Endometrium (tissue), 2 donors: ENCODE measurements around the gene GNB1.
A peak's percentile ranks its signal among the peaks of the same experiment; 100 is the strongest.
"Not testable (repeated sequence)": the region's sequence is repeated elsewhere in the genome, so short reads cannot be mapped to it uniquely, and the experiment has no call there.

Source experiments
- FAIRE-seq: peaks from 2 replicates; lab custom pipeline; 2012; peaks lifted over from hg19 to GRCh38; lab: Jason Lieb, UNC
- donor health status: control.
- donor health status: control.

The GNB1 gene

DNA sequence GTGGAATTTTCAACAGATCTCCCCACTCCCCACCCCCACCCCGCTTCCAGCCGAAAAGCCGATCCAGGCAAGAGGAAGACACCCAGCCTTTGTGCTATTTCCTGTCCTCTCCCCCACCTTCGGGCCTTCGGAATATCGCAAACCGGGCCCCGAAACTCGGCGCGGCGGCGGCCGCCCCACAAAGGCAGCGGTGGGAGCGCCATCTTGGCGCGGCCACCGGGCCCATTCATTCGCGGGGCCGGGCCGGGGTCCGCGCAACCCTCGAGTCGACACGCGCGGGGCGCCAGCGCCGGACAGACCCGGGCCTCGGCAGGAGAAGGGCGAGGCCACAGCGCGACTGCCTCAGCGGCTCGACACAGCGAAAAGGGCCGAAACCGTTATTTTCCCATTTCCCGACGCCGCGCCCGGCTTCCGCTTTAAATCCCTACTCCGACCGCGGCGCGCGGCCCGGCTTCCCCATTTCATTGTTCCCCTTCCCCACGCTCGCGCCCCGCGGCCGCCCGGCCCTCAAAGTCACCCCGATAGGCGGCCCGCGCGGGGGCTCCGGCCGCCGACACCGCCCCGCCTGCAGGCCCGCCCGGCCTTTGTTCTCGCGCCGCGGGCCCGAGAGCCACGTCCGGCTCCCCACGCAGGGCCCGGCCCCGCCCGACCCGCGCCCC lies 911 bp downstream of the GNB1 start:
- FAIRE-seq = no peak

DNA sequence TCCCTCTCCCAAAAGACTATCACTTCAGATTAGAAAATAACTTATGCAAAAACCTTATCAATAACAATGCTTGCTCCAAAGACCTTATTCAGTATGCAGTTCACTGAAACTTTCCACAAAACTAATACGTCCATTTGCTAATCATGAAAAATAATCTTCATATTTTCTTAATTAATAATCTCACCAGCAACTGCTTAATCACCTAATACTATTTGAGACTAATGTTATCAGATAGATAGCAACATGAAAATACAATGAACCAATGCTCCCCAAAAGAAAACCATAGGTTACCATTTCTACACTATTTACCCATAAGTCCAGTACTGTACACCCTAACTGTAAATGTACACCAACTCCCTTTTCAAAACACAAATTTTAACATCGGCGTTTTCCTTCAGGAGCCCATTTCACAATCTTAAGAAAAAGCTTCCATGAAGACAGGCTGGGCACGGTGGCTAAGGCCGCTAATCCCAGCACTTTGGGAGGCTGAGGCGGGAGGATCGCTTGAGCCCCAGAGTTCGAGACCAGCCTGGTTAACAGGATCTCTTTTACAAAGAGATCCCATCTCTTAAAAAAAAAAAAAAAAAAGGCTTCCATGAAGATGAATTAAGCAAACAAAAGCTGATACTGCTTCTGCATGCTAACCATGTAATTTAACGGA lies 1.7 kb downstream of the GNB1 start:
- FAIRE-seq = peak; percentile 15

DNA sequence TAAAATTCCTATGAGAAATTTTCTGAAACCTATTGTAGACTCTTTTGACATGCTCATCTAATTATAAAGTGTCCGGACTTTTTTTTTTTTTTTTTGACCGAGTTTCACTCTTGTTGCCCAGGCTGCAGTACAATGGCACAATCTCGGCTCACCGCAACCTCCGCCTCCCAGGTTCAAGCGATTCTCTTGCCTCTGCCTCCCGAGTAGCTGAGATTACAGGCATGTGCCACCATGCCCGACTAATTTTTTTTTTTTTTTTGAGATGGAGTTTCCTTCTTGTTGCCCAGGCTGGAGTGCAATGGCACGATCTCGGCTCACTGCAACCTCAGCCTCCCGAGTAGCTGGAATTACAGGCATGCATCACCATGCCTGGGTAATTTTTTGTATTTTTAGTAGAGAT lies 7.0 kb downstream of the GNB1 start:
- FAIRE-seq = not testable (repeated sequence)

DNA sequence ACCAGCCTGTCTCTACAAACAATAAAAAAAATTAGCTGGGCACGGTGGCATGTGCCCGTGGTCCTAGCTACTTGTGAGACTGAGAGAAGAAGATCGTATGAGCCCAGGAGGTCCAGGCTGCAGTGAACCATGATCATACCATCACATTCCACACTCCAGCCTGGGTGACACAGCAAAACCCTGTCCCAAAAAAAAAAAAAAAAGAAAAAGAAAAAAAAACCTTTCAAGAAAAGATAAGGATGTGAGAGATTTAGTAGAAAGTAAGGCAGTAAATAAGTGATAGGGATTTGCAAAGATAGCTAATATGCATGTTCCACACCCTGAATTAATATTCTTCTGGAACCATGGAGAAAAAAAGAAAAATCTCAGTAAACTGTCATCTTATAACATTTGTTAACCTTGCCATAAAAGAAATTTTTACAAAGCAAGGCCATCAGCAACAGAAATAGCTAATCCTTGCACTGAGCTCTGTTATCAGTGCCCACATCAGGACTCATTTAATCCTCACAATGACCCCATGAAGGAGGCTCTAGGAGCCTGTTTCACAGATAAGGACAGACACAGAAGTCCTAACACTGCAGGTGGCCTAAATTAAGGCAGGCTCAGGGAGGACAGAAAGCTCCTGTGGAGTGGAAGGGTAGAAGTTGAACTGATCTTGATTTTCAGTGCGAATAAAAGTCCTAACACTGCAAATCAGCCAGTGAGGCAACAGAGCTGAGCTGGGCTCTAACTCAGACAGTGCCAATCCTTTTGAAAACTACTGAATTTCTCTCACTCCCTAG lies 7.6 kb downstream of the GNB1 start:
- no peak for FAIRE-seq

DNA sequence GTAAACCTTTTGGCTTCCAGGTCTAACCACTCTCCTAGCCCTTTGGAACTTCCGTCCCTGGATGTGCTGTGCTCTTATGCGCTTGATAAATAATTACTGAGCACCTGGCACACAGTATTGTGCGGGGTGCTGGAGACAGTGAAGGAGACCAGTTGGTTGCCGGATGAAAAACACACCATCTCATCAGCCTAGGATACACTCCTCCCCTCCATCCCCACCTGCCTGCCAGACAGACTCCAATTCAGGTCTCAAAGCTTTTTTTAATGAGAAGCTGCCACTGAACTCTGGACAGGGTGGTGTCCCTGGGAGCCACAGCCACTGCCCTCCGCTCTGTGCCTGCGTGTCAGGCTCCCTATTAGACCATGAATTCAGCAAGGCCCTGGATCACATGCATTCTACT lies 9.2 kb downstream of the GNB1 start:
- no peak for FAIRE-seq

DNA sequence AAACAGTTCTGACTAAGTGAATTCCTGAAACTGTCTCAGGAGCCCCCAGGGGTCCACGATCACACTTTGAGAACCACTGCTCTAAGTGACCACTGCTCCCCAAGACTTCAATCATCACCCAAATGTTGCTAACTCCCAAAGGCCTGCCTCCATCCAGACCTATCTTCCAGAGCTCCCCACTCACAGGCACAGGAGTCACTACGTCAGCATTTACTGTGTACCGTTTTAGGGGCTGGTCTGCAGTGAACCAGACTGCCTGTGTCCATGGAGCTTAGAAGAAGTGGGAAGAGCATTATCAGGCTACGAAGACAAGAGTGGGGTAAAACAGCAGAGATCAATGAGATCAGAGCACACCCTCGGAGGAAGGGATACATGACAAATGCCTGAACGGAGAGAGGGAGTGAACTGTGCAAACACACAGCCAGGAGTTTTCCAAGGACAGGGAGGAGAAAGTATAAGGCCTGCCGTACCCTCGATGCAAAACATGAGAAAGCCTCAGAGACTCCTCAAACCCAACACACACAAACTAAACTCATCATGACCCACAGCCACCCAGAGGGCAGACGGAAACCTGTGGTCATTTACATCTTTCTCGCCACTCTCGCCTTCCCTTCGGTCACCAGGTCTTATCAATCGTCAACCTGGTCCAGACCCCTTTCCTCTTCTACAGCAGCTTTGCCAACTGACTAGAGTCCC lies 10.1 kb downstream of the GNB1 start:
- no peak for FAIRE-seq

DNA sequence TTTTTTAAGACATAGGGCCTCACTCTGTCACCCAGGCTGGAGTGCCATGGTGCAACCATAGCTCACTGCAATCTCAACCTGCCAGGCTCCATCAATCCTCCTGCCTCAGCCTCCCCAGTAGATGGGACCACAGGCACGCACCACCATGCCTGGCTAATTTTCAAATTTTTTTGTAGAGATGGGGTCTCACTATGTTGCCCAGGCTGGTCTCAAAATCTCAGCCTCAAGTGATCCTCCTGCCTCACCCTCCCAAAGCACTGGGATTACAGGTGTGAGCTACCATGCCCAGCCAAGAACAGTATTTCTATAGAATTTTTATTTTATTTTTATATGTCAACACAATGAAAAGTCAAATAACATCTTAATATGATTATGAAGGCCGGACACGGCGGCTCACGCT lies 10.9 kb downstream of the GNB1 start:
- no peak for FAIRE-seq

DNA sequence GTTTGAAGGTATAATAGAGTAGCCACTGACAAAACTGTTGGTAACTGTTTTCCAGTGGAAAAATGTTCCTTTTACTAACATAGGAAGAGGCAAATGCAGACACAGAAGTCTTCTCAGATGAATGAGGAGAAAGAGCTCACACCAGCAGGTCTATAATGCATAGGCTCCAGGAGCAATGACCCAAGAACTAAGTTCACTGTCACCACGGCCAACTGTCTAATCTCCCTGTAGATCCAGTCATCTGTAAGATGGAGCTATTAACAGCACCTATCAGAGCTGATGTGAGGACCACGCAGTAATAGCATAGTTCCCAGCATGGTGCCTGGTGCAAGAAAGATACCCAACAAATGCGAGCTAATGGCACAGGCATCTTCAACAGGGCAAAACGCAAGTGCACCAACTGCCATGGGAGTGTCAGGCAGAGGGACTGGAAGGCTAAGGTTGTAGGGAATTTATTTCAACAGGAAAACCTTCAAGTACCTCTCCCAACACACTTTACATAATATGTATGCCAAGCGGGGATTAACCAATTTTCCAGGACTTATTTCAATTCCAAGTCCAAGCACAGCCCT lies 12.9 kb downstream of the GNB1 start:
- no peak for FAIRE-seq

DNA sequence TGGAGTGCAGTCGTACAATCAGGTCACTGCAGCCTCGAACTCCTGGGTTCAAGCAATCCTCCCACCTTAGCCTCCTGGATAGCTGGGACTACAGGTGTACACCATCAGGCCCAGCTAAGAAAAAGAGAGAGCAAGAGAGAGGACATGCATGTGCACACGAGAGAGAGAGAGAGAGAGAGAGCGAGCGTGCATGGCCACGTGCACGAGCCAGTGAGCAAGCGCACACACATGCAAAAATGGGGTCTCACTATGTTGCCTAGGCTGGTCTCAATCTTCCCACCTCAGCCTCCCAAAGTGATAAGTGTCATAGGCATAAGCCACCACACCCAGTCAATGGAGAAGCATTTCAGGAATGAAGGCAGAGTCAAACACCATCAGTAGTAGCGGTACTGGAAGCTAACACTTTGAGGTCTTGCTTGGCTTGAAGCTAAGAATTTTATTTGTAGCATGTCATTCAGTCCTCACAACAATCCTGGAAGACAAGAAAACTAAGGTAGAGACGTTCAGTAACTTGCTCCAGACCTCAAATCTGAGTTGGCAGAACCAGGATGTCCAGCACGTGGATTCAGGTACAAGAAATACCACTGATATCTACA lies 14.5 kb downstream of the GNB1 start:
- FAIRE-seq = no peak

DNA sequence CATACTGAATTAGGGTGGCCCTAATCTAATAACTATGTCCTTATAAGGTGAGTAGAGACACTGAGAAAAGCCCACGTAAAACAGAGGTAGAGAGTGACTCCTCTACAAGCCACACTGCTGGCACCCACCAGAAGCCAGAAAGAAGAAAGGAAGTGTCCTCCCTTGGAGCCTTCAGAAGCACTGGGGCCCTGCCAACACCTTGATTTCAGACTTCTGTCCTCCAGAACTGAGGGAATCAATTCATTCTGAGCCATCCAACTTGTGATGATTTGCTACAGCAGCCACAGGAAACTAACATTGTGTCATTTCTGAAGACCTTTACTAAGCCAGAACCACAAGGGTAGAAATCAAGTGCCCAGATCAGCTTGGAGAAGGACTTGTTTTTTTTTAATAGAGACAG lies 15.0 kb downstream of the GNB1 start:
- FAIRE-seq = no peak

DNA sequence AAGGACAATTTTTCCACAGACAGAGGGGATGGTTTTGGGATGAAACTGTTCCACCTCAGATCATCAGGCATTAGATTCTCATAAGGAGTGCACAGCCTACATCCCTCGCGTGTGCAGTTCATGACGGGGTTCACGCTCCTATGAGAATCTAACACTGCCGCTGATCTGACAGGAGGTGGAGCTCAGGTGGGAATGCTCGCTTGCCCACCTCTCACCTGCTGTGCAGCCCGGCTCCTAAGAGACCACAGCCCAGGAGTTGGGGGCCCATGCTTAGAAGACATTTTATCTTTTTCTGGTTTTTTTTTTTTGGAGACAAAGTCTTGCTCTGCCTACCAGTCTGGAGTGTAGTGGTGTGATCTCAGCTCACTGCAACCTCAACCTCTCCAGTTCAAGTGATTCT lies 16.0 kb downstream of the GNB1 start:
- FAIRE-seq = no peak

DNA sequence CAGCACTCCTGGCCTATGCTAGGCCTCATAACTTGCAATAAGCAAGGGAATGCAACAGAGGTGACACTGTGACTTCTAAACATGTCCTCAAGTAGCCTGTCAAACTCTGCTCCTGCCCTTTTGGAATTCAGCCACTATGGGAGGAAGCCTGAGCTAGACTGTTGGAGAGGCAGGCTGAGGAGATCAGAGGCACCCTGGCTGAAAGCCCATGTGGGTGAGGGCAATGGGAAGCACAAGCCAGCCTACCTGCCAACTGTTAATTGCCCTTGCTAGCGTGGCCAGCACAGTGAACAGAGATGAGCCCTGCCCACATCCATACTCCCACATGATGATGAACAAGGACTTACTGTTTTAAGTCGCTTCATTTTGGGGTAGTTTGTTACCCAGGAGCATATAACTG lies 17.7 kb downstream of the GNB1 start:
- FAIRE-seq = no peak

DNA sequence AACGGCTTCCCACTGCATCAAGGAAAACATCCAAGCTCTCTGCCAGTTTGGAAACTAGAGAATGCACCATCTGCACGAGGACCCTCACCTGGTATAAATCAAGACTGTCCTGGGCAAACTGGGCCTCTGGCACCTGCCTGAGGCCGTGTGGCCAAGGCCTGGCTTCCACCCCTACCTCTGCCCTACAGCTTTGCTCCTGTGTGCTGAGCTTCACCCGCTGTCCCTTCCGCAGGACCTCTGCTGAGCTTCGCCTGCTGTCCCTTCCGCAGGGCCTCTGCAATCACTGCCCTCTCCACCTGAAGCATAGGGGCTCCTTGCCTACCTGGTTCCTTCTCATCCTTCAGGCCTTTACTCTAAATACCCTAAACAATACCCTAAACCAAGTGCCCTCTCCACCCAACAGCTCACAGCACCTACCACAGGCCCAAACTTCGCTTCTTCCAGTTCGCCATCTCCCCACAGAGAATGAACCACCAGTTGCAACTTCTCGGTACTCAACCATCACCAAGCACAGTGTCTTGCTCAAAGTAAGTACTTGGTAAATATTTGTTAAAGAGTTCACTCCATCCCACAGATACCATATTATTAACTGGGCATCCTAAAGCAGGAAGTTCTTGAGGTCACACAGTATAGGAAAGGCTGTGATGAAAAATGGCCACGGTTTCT lies 18.4 kb downstream of the GNB1 start:
- no peak for FAIRE-seq

DNA sequence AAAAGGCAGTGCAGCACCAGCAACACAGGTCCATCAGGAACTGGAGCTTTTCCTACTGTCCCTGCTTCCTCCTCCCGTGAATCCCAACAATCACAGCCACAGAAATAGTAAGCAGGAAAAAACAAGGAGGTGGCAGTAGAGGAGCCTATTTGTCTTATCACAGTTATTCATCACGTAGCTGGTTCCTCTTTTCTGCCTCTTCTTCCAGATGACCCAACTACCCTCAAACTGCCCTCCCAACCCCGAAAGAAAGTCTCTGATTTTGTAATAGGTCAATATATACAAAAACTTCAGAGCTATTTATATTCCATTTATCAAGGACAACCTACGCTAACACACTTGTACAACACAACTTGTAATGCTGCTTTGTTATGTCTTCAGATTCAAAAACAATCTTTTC lies 21.4 kb downstream of the GNB1 start:
- FAIRE-seq = no peak

DNA sequence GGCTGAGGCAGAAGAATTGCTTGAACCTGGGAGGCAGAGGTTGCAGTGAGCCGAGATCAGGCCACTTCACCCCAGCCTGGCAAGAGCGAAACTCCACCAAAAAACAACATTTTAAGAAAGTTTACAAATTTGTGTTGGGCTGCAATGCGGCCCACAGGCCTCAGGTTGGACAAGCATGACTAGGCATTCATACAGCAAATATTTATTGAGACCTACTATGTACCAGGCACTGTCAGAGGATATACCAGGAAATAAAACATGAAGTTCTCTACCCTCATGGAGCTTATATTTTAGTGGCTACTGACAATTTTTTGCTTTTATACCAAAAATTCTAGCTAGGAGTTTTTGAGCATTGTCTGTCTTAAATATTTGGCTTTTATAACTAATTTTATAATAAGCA lies 23.7 kb downstream of the GNB1 start:
- no peak for FAIRE-seq

DNA sequence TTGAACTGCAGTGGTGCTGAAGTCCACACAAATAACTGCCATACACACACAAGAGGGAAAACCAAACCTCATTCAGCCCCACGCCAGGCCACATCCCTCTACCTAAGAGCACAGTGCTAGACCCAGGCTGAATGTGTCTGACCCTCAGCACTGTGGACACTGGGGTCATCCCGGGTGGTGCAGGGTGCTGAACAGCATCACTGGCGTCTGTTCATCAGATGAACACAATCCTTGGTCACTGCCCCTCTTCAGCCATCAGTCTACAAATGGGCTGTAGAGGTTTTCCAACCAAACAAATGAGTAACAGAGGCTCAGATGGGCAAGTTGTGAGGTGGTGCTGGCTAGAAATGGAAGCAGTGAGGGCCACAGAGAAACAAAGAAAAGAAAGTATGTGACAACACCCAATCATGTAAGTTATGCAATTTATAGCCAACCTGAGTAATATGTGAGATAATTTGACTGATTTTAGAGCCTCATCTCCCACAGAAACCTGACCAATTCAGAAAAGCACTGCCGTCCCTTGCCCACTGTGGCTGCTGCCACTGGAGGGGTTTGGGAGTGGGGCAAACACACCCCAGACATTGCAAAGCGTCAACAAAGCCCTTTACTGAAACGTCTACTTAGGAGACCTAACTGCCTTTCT lies 27.9 kb downstream of the GNB1 start:
- no peak for FAIRE-seq

DNA sequence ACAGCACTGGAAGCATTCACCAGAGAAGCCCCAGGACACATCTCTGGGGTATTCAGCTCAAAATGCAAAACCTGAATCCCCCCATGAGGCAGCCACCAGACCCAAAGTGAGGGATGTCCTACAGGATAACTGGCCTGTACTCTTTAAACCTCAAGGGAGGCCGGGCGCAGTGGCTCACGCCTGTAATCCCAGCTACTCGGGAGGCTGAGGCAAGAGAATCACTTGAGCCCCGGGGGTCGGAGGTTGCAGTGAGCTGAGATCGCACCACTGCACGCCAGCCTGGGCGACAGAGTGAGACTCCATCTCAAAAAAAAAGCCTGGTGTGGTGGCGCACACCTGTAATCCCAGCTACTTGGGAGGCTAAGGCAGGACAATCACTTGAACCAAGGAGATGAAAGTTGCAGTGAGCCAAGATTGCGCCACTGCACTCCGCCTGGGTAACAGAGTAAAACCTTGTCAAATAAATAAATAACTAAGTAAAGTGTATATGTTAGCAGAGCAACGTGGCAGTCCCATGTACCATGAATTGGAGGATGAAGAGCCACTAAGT lies 29.1 kb downstream of the GNB1 start:
- not testable (repeated sequence) for FAIRE-seq

DNA sequence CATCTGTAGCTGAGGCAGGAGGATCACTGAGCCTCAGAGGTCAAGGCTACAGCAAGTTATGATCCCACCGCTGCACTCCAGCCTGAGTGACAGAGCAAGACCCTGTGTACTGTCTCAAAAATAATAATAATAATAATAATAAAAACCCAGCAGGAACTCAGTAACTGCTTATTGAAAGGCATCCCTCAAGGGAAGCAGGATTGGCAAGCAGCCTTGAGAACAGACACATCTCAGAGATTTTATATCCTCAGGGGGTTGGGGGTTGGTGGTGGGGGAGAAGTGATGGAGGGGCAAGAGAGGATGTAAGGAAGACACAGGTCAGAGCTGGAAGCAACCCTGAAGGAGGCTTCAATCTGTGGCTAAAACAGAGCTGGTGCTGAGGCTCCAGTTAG lies 29.6 kb downstream of the GNB1 start:
- no peak for FAIRE-seq

DNA sequence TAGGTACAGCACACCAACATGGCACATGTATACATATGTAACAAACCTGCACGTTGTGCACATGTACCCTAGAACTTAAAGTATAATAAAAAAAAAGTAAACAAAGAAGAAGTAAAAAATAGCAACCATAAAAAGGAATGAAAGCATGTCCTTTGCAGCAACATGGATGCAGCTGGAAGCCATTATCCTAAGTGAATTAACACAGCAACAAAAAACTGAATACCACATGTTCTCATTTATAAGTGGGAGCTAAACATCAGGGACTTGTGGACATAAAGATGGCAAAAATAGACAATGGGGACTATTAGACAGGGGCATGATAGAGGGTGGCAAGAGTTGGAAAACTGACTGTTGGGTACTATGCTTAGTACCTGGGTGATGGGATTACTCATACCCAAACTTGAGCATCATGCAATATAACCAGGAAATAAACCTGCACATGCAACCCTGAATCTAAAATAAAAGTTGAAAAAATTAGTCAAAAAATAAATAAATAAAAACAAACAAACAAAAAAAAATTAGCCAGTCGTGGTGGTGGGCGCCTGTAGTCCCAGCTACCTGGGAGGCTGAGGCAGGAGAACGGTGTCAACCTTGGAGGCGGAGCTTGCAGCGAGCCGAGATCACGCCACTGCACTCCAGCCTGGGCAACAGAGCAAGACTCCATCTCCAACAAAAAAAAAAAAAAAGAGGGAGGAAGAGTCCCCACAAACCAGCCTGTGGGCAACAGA lies 30.8 kb downstream of the GNB1 start:
- peak; percentile 80 for FAIRE-seq
